ENCODE results near the gene RFTN1. TPM values are rescaled to one million over a fixed set of nuclear protein-coding genes. Genes with fewer than 3 reads are reported as not detected.

The RFTN1 gene
- total RNA-seq, 2 experiments from 2014 or later, result 95.9 to 109 TPM

GRCh38 chr3:16510620-16511319 lies 2.7 kb downstream of the RFTN1 start:
- H3K9me3 Mint-ChIP-seq, result no peaks in the 10 kb centered on the region
- peaks cover 36% of the 10 kb centered on the region for H3K36me3 Mint-ChIP-seq (ENCODE audit: low read depth)
- intact Hi-C loops (cut with micrococcal nuclease), result loop anchor here (1.0 to 5.0 kb wide), 8 partner anchors 14 to 1912 kb away; no protein-coding TSS in a partner anchor
- peaks cover 68% of the 10 kb centered on the region for H3K4me1 Mint-ChIP-seq (ENCODE audit: low read depth)
- no peaks in the 10 kb centered on the region for H3K27me3 Mint-ChIP-seq (ENCODE audit: low read depth)
- DNase-seq, result peak; percentile 64
- H3K4me3 Mint-ChIP-seq, result peak overlapping the region; percentile 92
- CTCF ChIA-PET, result interaction anchor here (1.2 to 2.7 kb wide), 4 partner anchors 10 to 242 kb away, joined by 4 to 12 read pairs (median 5); no protein-coding TSS in a partner anchor
- H3K27ac Mint-ChIP-seq, result peak overlapping the region; percentile 100

- H3K27me3 Mint-ChIP-seq (ENCODE audit: low read depth), result no peaks in the 10 kb centered on the region
- CTCF ChIA-PET, result interaction anchor here (1.6 kb wide), 1 partner anchor 9 kb away, joined by 4 read pairs; no protein-coding TSS in a partner anchor
- peak overlapping the region; percentile 61 for H3K4me3 Mint-ChIP-seq
- intact Hi-C loops (cut with micrococcal nuclease), result loop anchor here (1.0 to 5.0 kb wide), 6 partner anchors 14 to 1912 kb away; no protein-coding TSS in a partner anchor
- DNase-seq, result peak; percentile 49
- peaks cover 41% of the 10 kb centered on the region for H3K36me3 Mint-ChIP-seq (ENCODE audit: low read depth)
- peaks cover 66% of the 10 kb centered on the region for H3K4me1 Mint-ChIP-seq (ENCODE audit: low read depth)
- H3K9me3 Mint-ChIP-seq, result no peaks in the 10 kb centered on the region
- peak overlapping the region; percentile 100 for H3K27ac Mint-ChIP-seq
Measured at GRCh38 chr3:16509721-16510619, 3.5 kb downstream of the RFTN1 start.

- Mint-ChIP-seq H3K4me3 (peak overlapping the region; percentile 11), H3K36me3 (ENCODE audit: low read depth) (peaks cover 49% of the 10 kb centered on the region), H3K27ac (peak overlapping the region; percentile 73), H3K27me3 (ENCODE audit: low read depth) (no peaks in the 10 kb centered on the region), H3K4me1 (ENCODE audit: low read depth) (peaks cover 68% of the 10 kb centered on the region), H3K9me3 (no peaks in the 10 kb centered on the region)
- peak; percentile 58 for DNase-seq
- CTCF ChIA-PET, result no interaction called here
- intact Hi-C loops (cut with micrococcal nuclease), result no loop called here
Measured at GRCh38 chr3:16508591-16508995, 4.9 kb downstream of the RFTN1 start.

- peaks cover 70% of the 10 kb centered on the region for H3K4me1 Mint-ChIP-seq (ENCODE audit: low read depth)
- peaks cover 49% of the 10 kb centered on the region for H3K36me3 Mint-ChIP-seq (ENCODE audit: low read depth)
- no peaks in the 10 kb centered on the region for H3K27me3 Mint-ChIP-seq (ENCODE audit: low read depth)
- no peak for DNase-seq
- intact Hi-C loops (cut with micrococcal nuclease), result no loop called here
- CTCF ChIA-PET, result no interaction called here
- no peaks in the 10 kb centered on the region for H3K9me3 Mint-ChIP-seq
- no peak overlapping the region for H3K4me3 Mint-ChIP-seq
- peak overlapping the region; percentile 73 for H3K27ac Mint-ChIP-seq
Measured at GRCh38 chr3:16508243-16508578, 5.3 kb downstream of the RFTN1 start.

GRCh38 chr3:16507578-16508242 lies 5.8 kb downstream of the RFTN1 start:
- CTCF ChIA-PET, result no interaction called here
- Mint-ChIP-seq H3K4me3 (no peak overlapping the region), H3K36me3 (ENCODE audit: low read depth) (peaks cover 45% of the 10 kb centered on the region), H3K9me3 (no peaks in the 10 kb centered on the region), H3K4me1 (ENCODE audit: low read depth) (peaks cover 70% of the 10 kb centered on the region), H3K27me3 (ENCODE audit: low read depth) (no peaks in the 10 kb centered on the region), H3K27ac (peak overlapping the region; percentile 73)
- DNase-seq, result no peak
- intact Hi-C loops (cut with micrococcal nuclease), result no loop called here

DNA sequence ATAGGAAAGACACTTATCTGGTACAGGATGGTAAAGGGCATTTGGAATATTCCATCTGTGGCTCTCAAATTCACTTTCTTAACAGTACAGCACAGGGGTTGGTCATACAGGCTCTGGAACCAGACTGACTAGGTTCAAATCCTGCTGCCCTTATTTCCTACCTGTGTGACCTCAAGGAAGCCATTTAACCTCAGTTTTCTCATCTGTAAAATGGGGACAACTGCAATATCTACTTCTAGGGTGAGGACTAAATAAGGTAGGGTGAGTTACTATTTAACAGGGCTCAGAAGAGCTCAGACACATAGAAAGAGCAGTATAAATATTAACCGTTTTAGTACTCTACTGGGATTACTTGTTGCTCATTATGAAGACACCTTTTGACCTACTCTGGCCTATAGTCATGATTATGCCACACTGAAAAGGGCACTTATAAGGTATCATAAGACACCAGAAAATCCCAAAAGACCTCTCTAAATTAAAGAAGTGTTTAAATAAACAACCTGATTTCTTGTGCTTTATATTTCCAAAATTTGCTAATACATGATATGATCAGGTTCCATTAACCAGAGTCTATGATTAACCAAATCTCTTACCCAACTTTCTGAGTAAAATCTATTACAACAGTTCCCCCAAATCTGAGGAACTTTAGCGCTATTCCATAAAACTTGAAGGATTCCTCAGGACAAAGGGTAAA lies 6.5 kb downstream of the RFTN1 start:
- Mint-ChIP-seq H3K4me3 (no peak overlapping the region), H3K4me1 (ENCODE audit: low read depth) (peaks cover 75% of the 10 kb centered on the region), H3K27me3 (ENCODE audit: low read depth) (no peaks in the 10 kb centered on the region), H3K27ac (peak overlapping the region; percentile 11), H3K9me3 (no peaks in the 10 kb centered on the region), H3K36me3 (ENCODE audit: low read depth) (peaks cover 42% of the 10 kb centered on the region)
- intact Hi-C loops (cut with micrococcal nuclease), result no loop called here
- DNase-seq, result no peak
- CTCF ChIA-PET, result no interaction called here

GRCh38 chr3:16506451-16506850 lies 7.0 kb downstream of the RFTN1 start:
- Mint-ChIP-seq H3K27me3 (ENCODE audit: low read depth) (no peaks in the 10 kb centered on the region), H3K9me3 (no peaks in the 10 kb centered on the region), H3K27ac (no peak overlapping the region), H3K4me1 (ENCODE audit: low read depth) (peaks cover 73% of the 10 kb centered on the region), H3K36me3 (ENCODE audit: low read depth) (peaks cover 43% of the 10 kb centered on the region), H3K4me3 (no peak overlapping the region)
- intact Hi-C loops (cut with micrococcal nuclease), result no loop called here
- no peak for DNase-seq
- CTCF ChIA-PET, result no interaction called here

DNA sequence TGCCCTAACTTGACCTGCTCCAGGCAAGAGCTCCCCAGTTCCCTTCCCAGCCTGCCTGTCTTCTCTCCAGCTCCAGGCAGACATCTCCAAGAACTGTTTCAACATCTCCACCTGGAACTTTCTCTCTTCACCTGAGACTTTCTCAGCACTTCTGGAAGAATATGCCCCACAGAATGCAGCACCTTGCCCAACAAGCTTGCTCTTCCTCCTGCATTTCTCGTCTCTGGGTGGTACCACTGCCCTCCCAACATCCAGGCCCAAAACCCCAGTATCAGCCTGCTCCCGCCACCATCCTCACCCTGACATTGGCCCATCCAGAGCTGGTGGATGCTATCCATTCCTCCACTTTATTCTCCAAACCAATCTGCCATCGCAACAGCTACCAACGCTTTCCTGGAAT lies 8.8 kb downstream of the RFTN1 start:
- no peak overlapping the region for H3K4me3 Mint-ChIP-seq
- no peaks in the 10 kb centered on the region for H3K9me3 Mint-ChIP-seq
- H3K27me3 Mint-ChIP-seq (ENCODE audit: low read depth), result no peaks in the 10 kb centered on the region
- H3K27ac Mint-ChIP-seq, result no peak overlapping the region
- peaks cover 65% of the 10 kb centered on the region for H3K4me1 Mint-ChIP-seq (ENCODE audit: low read depth)
- CTCF ChIA-PET, result interaction anchor here (0.8 kb wide), 1 partner anchor 256 kb away, joined by 4 read pairs; no protein-coding TSS in a partner anchor
- H3K36me3 Mint-ChIP-seq (ENCODE audit: low read depth), result peaks cover 48% of the 10 kb centered on the region
- DNase-seq, result no peak
- intact Hi-C loops (cut with micrococcal nuclease), result no loop called here

DNA sequence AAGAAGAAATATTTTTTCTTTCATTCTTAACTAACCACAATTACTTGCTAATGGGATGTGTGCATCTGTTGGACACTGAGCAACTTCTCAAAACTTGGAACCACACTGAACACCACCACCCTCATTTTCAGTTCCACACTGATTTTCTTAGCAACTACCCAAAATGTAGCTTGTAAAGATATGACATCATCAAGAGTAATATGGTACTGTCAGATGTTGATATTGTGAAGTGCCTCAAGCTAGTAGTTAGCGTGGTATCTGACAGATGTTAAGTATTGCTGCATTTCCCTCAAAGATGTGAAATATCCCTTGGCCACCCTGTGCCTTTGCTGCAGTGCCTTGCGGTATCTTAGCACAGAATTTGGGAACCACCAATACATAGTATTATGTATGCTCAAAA lies 9.3 kb downstream of the RFTN1 start:
- intact Hi-C loops (cut with micrococcal nuclease), result no loop called here
- Mint-ChIP-seq H3K27ac (no peak overlapping the region), H3K9me3 (no peaks in the 10 kb centered on the region), H3K4me3 (no peak overlapping the region), H3K4me1 (ENCODE audit: low read depth) (peaks cover 63% of the 10 kb centered on the region), H3K36me3 (ENCODE audit: low read depth) (peaks cover 52% of the 10 kb centered on the region), H3K27me3 (ENCODE audit: low read depth) (no peaks in the 10 kb centered on the region)
- no peak for DNase-seq
- CTCF ChIA-PET, result no interaction called here

DNA sequence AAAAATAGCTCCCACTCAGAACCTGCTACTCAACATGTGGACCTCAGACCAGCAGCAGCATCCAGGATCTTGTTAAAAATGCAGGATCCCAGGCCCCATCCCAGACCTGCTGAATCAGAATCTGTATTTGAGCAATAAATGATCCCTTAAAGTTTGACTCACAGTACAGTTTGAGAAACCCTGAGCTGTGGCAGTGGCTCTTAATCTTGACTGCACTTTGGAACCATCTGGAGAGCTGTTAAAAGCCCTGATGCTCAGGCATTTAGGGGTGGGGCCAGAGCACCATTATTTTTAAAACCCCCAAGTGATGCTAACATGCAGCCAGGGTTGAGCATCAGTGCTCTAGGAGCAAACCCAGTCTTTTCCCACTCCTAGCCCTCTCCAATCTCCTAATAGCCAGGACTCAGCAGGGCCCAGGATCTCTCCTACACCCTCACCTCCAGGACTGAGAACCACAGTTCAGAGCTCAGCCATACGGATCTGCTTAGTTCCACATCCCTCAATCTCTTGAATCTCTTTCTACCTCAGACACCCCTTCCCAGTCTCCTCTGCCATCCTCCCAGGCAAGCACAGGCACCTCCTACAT lies 10.2 kb downstream of the RFTN1 start:
- Mint-ChIP-seq H3K4me1 (ENCODE audit: low read depth) (peaks cover 63% of the 10 kb centered on the region), H3K27ac (no peak overlapping the region), H3K36me3 (ENCODE audit: low read depth) (peaks cover 51% of the 10 kb centered on the region), H3K9me3 (no peaks in the 10 kb centered on the region), H3K27me3 (ENCODE audit: low read depth) (no peaks in the 10 kb centered on the region), H3K4me3 (no peak overlapping the region)
- no peak for DNase-seq
- CTCF ChIA-PET, result interaction anchor here (0.9 kb wide), 1 partner anchor 32 kb away, joined by 3 read pairs; no protein-coding TSS in a partner anchor
- intact Hi-C loops (cut with micrococcal nuclease), result no loop called here

DNA sequence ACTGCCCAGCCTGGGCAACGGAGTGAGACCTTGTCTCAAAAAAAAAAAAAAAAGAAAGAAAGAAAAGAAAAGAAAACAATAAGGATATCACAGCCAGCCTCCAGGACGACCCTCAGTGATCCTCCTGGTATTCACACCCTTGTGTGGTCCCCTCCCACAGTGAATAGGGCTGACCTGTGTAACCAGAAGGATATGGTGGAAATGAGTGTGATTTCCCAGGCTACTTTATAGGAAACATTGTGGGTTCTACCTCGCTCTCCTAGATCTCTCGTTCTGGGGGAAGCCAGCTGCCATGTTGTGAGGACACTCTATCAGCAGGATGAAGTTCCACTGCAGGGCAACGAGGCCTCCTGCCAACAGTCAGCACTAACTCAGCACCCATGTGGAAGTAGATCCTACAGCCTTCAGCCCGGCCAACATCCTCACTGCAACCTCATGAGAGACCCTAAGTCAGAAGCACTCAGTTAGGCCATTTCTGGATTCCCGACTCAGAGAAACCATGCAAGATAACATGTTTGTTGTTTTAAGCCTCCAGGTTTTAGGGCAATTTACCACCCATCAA lies 11.1 kb downstream of the RFTN1 start:
- intact Hi-C loops (cut with micrococcal nuclease), result no loop called here
- H3K4me1 Mint-ChIP-seq (ENCODE audit: low read depth), result peaks cover 61% of the 10 kb centered on the region
- H3K27me3 Mint-ChIP-seq (ENCODE audit: low read depth), result no peaks in the 10 kb centered on the region
- H3K27ac Mint-ChIP-seq, result no peak overlapping the region
- H3K9me3 Mint-ChIP-seq, result no peaks in the 10 kb centered on the region
- DNase-seq, result no peak
- CTCF ChIA-PET, result no interaction called here
- H3K4me3 Mint-ChIP-seq, result no peak overlapping the region
- peaks cover 44% of the 10 kb centered on the region for H3K36me3 Mint-ChIP-seq (ENCODE audit: low read depth)

Measured in activated naive CD4-positive, alpha-beta T cell treated with anti-CD3 and anti-CD28 coated beads for 36 hours (primary cell).